HL-60 (cell line): ENCODE data around the gene RAP2C.

ENCODE experiments used
- DNase-seq, 2 experiments: peaks; one replicate each; pipeline ENCODE4 v3.0.0-alpha.2; 2010 to 2020; ENCODE audit warnings: low read depth in 1 of 2, low spot score in 1 of 2
- H3K27ac ChIP-seq: fragments of 250-450 bp; sonication (Bioruptor Pico); replicated peaks from 2 replicates; pipeline ENCODE4 v1.5.1; 2020; ENCODE audit warnings: mild to moderate bottlenecking, moderate library complexity
- H3K27me3 ChIP-seq: fragments of 250-450 bp; sonication (Bioruptor Pico); 2 replicates; pipeline ENCODE4 v1.5.1; 2021; ENCODE audit warnings: mild to moderate bottlenecking, moderate library complexity; ENCODE audit not compliant: insufficient read depth, poor library complexity, severe bottlenecking
- H3K4me3 ChIP-seq: replicated peaks from 2 replicates; pipeline ENCODE4 v1.5.1; 2011; ENCODE audit warnings: mild to moderate bottlenecking, control low read depth, low read length; ENCODE audit not compliant: insufficient read depth
- GABPA ChIP-seq: IDR thresholded peaks from 2 replicates; pipeline ENCODE4 v1.6.1; 2012; ENCODE audit warnings: low read depth
- POLR2AphosphoS5 ChIP-seq: IDR thresholded peaks from 2 replicates; pipeline ENCODE4 v1.6.1; 2012; ENCODE audit warnings: low read depth
- REST ChIP-seq: IDR thresholded peaks from 2 replicates; pipeline ENCODE4 v1.6.1; 2012; ENCODE audit warnings: low read depth; ENCODE audit not compliant: insufficient replicate concordance
- SPI1 ChIP-seq: IDR thresholded peaks from 2 replicates; pipeline ENCODE4 v1.6.1; 2012; ENCODE audit warnings: low read depth, mild to moderate bottlenecking, borderline replicate concordance
- TF ChIP-seq, protein P1 (sequence below): IDR thresholded peaks from one replicate; pipeline ENCODE4 v1.5.1; 2011; ENCODE audit warnings: low read length, control low read depth, inconsistent platforms; ENCODE audit not compliant: insufficient read depth

The RAP2C gene

GRCh38 chrX:132188175-132188574 is 31.1 kb downstream of the RAP2C start:
- no peaks in the 10 kb centered on the region for H3K27me3 ChIP-seq
- TF ChIP-seq, protein P1, sequence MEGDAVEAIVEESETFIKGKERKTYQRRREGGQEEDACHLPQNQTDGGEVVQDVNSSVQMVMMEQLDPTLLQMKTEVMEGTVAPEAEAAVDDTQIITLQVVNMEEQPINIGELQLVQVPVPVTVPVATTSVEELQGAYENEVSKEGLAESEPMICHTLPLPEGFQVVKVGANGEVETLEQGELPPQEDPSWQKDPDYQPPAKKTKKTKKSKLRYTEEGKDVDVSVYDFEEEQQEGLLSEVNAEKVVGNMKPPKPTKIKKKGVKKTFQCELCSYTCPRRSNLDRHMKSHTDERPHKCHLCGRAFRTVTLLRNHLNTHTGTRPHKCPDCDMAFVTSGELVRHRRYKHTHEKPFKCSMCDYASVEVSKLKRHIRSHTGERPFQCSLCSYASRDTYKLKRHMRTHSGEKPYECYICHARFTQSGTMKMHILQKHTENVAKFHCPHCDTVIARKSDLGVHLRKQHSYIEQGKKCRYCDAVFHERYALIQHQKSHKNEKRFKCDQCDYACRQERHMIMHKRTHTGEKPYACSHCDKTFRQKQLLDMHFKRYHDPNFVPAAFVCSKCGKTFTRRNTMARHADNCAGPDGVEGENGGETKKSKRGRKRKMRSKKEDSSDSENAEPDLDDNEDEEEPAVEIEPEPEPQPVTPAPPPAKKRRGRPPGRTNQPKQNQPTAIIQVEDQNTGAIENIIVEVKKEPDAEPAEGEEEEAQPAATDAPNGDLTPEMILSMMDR: no peak
- TF ChIP-seq POLR2AphosphoS5: no peak
- no peak for TF ChIP-seq SPI1
- TF ChIP-seq GABPA: no peak
- TF ChIP-seq REST: no peak
- DNase-seq: no peak
- H3K4me3 ChIP-seq: no peak overlapping the region
- H3K27ac ChIP-seq: no peak overlapping the region

DNA sequence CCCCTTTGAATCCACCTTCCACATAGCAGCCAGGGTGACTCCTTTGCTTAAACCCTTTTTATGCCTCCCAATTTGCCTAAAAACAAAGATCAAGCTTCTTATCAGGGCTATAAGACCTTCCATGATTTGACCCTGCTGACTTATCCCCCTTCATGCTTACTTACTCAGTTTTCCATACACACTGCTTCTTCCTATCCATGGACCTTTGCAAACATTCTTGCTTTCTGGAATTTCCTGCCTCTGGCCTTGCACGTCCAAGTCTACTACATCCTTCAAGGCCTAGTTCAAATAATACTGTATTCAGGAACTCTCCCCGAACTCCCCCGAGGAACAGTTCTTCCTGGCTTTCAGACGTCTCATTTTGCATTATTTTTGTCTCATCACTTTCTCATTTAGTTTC is 31.8 kb downstream of the RAP2C start:
- Histone ChIP-seq H3K27me3 (no peaks in the 10 kb centered on the region), H3K27ac (no peak overlapping the region), H3K4me3 (no peak overlapping the region)
- TF ChIP-seq, protein P1: no peak
- TF ChIP-seq SPI1 (no peak), REST (no peak), GABPA (no peak), POLR2AphosphoS5 (no peak)
- DNase-seq: no peak

DNA sequence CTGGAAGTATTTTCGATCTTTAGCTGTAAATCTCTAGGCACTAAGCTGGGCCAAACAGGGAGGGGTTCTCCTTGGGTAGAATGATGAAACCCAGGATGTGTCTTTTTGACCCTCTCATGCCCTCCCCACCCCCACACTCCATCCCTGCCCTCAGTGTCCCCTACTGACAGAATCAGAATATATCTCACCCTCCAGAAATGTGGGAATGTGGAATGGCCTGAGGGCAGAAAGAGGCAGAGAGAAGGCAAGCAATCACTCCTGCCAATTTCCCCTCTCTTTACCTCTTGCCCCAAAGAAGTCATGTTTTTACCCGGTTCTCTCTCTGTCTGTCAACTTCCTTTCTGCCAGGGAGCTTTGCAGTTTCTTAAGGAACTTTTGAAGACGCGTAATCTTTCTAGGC is 34.4 kb downstream of the RAP2C start:
- TF ChIP-seq, protein P1: no peak
- TF ChIP-seq SPI1 (no peak), REST (no peak), POLR2AphosphoS5 (no peak)
- Histone ChIP-seq H3K27ac (no peak overlapping the region), H3K27me3 (peaks cover 2% of the 10 kb centered on the region), H3K4me3 (no peak overlapping the region)
- DNase-seq: no peak
